GM12878 (cell line): ENCODE measurements around the gene SLC38A5. TPM values are rescaled to one million over a fixed set of nuclear protein-coding genes. Genes with fewer than 3 reads are reported as not detected.

Source experiments
- ATAC-seq: fragments of 200-7000 bp; cut with Tn5 transposase; 3 replicates; pipeline ENCODE4 v1.9.1; 2020; ENCODE audit warnings: mild to moderate bottlenecking, moderate library complexity
- BruUV-seq: library from RNA; stranded (reverse); fragments of 400-500 nt; replicated peaks from 2 replicates; lab custom pipeline; 2021; lab: Mats Ljungman, UMichigan
- CTCF ChIA-PET: fragments of 300-600 bp; sonication (Branson Sonifier 250); formaldehyde crosslinking; extraction: SDS; loops from one replicate; lab custom pipeline; 2021; ENCODE audit warnings: inconsistent platforms; lab: Yijun Ruan, JAX
- POLR2A ChIA-PET: fragments of 350-600 bp; formaldehyde crosslinking; extraction: SDS; loops from one replicate; lab custom pipeline; 2021; ENCODE audit warnings: inconsistent platforms; lab: Charles Lee
- RAD21 ChIA-PET: fragments of 300-600 bp; sonication (Branson Sonifier 250); formaldehyde crosslinking; loops from one replicate; lab custom pipeline; 2023; ENCODE audit warnings: antibody characterized with exemption; ENCODE audit not compliant: unreplicated experiment; lab: Charles Lee
- SMC1A ChIA-PET: fragments of 300-600 bp; sonication (Branson Sonifier 250); formaldehyde crosslinking; loops from one replicate; lab custom pipeline; 2023; ENCODE audit not compliant: unreplicated experiment, uncharacterized antibody; lab: Charles Lee
- DNase-seq: peaks from one replicate; pipeline ENCODE4 v3.0.0-alpha.2; 2011; ENCODE audit warnings: low read depth, low spot score
- FAIRE-seq: peaks from 3 replicates; lab custom pipeline; 2011; peaks lifted over from hg19 to GRCh38; lab: Jason Lieb, UNC
- H2AFZ ChIP-seq: 2 replicates; pipeline ENCODE4 v1.6.0; 2011; ENCODE audit warnings: low read depth, low read length, control low read depth; ENCODE audit not compliant: control insufficient read depth
- H3K27ac ChIP-seq: 2 replicates; pipeline ENCODE4 v1.5.1; 2011; ENCODE audit warnings: control low read depth; ENCODE audit not compliant: control insufficient read depth, insufficient read depth
- H3K27me3 ChIP-seq, 2 experiments: replicated peaks in 1 of 2; 2 replicates each; pipeline versions ENCODE4 v1.6.0 to v1.6.1; 2011; ENCODE audit warnings: low read length in 1 of 2; ENCODE audit not compliant: control insufficient read depth in 2 of 2, insufficient read depth in 2 of 2
- H3K36me3 ChIP-seq, 2 experiments: 2 replicates each; pipeline ENCODE4 v1.5.1; 2011; ENCODE audit warnings: low read length in 1 of 2; ENCODE audit not compliant: control insufficient read depth in 2 of 2, insufficient read depth in 2 of 2
- H3K4me1 ChIP-seq: 2 replicates; pipeline ENCODE4 v1.6.1; 2011; ENCODE audit warnings: mild to moderate bottlenecking, low read length, moderate library complexity, mixed read lengths; ENCODE audit not compliant: control insufficient read depth, insufficient read depth
- H3K4me2 ChIP-seq: 2 replicates; pipeline ENCODE4 v1.6.0; 2011; ENCODE audit warnings: control low read depth; ENCODE audit not compliant: control insufficient read depth, insufficient read depth
- H3K4me3 ChIP-seq: fragments of 200-600 bp; sonication (generic); 2 replicates; pipeline ENCODE4 v1.5.1; 2016
- H3K79me2 ChIP-seq: 2 replicates; pipeline ENCODE4 v1.6.0; 2011; ENCODE audit warnings: low read length; ENCODE audit not compliant: control insufficient read depth, insufficient read depth
- H3K9ac ChIP-seq: 2 replicates; pipeline ENCODE4 v1.8.0; 2011; ENCODE audit warnings: low read length, control low read depth, mixed read lengths; ENCODE audit not compliant: control insufficient read depth, insufficient read depth
- H3K9me3 ChIP-seq: replicated peaks from 3 replicates; pipeline ENCODE4 v1.5.1; 2011; ENCODE audit warnings: mild to moderate bottlenecking, low read length; ENCODE audit not compliant: control insufficient read depth, insufficient read depth
- H4K20me1 ChIP-seq: 2 replicates; pipeline ENCODE4 v1.6.0; 2011; ENCODE audit not compliant: control insufficient read depth, insufficient read depth
- BCL11A ChIP-seq: IDR thresholded peaks from 2 replicates; pipeline ENCODE4 v1.6.1; 2011; ENCODE audit warnings: low read depth, low read length
- BMI1 ChIP-seq: fragments of 450-650 bp; IDR thresholded peaks from 2 replicates; pipeline ENCODE4 v1.6.1; 2016; ENCODE audit warnings: mild to moderate bottlenecking, moderate library complexity, borderline replicate concordance
- BRCA1 ChIP-seq: IDR thresholded peaks from 2 replicates; pipeline ENCODE4 v1.6.1; 2011; ENCODE audit warnings: low read depth, low read length, improper control_type of control experiment
- CEBPB ChIP-seq, 2 experiments: fragments of 150-350 bp in 1 of 2; IDR thresholded peaks; 2 replicates each; pipeline ENCODE4 v1.6.1; 2012 to 2014; ENCODE audit warnings: low read depth in 2 of 2, low read length in 2 of 2, borderline replicate concordance in 1 of 2, inconsistent platforms in 1 of 2
- CTCF ChIP-seq, 3 experiments: IDR thresholded peaks in 2 of 3; conservative IDR thresholded peaks in 1 of 3; 2 replicates each; pipeline ENCODE4 v1.5.1; 2011; ENCODE audit warnings: low read depth in 3 of 3, low read length in 3 of 3, mild to moderate bottlenecking in 3 of 3, control low read depth in 2 of 3, moderate library complexity in 2 of 3, inconsistent platforms in 1 of 3, mixed read lengths in 1 of 3; ENCODE audit not compliant: control insufficient read depth in 2 of 3, insufficient read depth in 1 of 3; ENCODE audit errors: extremely low read depth in 1 of 3
- HDGF ChIP-seq: fragments of 450-650 bp; IDR thresholded peaks from 2 replicates; pipeline ENCODE4 v1.6.1; 2016; ENCODE audit warnings: antibody characterized with exemption
- IRF3 ChIP-seq: fragments of 450-650 bp; IDR thresholded peaks from 2 replicates; pipeline ENCODE4 v1.6.1; 2014; ENCODE audit warnings: mild to moderate bottlenecking
- IRF4 ChIP-seq: IDR thresholded peaks from 2 replicates; pipeline ENCODE4 v1.6.1; 2011; ENCODE audit warnings: low read depth, low read length
- PKNOX1 ChIP-seq: fragments of 450-650 bp; IDR thresholded peaks from 2 replicates; pipeline ENCODE4 v1.6.1; 2016; ENCODE audit warnings: mild to moderate bottlenecking
- POLR2A ChIP-seq: IDR thresholded peaks from 2 replicates; pipeline ENCODE4 v1.6.1; 2011; ENCODE audit warnings: low read depth, mild to moderate bottlenecking, low read length
- RAD21 ChIP-seq: IDR thresholded peaks from 2 replicates; pipeline ENCODE4 v1.6.1; 2011; ENCODE audit warnings: mild to moderate bottlenecking, low read depth, low read length, moderate library complexity; ENCODE audit not compliant: insufficient read depth
- TCF7 ChIP-seq: IDR thresholded peaks from 2 replicates; pipeline ENCODE4 v1.6.1; 2014; ENCODE audit warnings: antibody characterized with exemption, borderline replicate concordance
- ZBTB11 ChIP-seq: fragments of 450-650 bp; formaldehyde crosslinking; IDR thresholded peaks from 2 replicates; pipeline ENCODE4 v1.5.0; 2022; ENCODE audit warnings: mild to moderate bottlenecking, missing genetic modification characterization
- WGBS: methylation state at CpG from one replicate; pipeline ENCODE4 v1.1.6; 2016; ENCODE audit warnings: low lambda C conversion rate; ENCODE audit not compliant: insufficient replicate concordance, insufficient coverage; ENCODE audit errors: missing lambda C conversion rate; 5-methylcytosine and 5-hydroxymethylcytosine counted together
- in situ Hi-C: fragments of 300-500 bp; cut with MboI; formaldehyde crosslinking; loops from 9 replicates; pipeline ENCODE4 v1.14.3; 2018; ENCODE audit warnings: mixed read lengths
- intact Hi-C: fragments of 100-400 bp; cut with micrococcal nuclease; formaldehyde crosslinking; loops from one replicate; pipeline ENCODE4 v1.14.2; 2022; ENCODE audit not compliant: unreplicated experiment
- polyA plus RNA-seq, 11 experiments: library from polyadenylated mRNA; depleted of rRNA in 4 of 11; unstranded in 6 of 11; stranded (reverse) in 5 of 11; fragments of >200 nt; fragmentation: Nextera tagmentation in 4 of 11; fragmentation: Illumina TruSeq in 1 of 11; extraction: Ambion mirVana in 4 of 11; extraction: Trizol in 1 of 11; gene quantifications; 1 replicate in 1 of 11; 2 replicates in 10 of 11; pipeline versions ENCODE4 v1.2.1 to v1.2.3, GENCODE V29; 2011 to 2016; ENCODE audit warnings: inconsistent platforms in 2 of 11, missing spikeins in 2 of 11, low read depth in 1 of 11
- total RNA-seq, 4 experiments: library from RNA; depleted of rRNA in 3 of 4; stranded (reverse); fragments of >200 nt in 3 of 4; fragmentation: Illumina TruSeq in 1 of 4; extraction: Trizol in 1 of 4; gene quantifications; 2 replicates each; pipeline versions ENCODE4 v1.2.1 to v1.2.3, GENCODE V29; 2013 to 2021

Gene SLC38A5
- total and polyA plus RNA-seq, 10 of the 15 experiments (the other 5 are each of a cell fraction or from before 2014, with no cell fraction given): 4.2 to 108 (median 70.6) TPM

- TF ChIP-seq ZBTB11 (CRISPR knock-in tag) (no peak), BCL11A (no peak), CEBPB (IDR thresholded peaks at IDR 0.05; ENCODE audit: borderline replicate concordance in 1 of 2, low read depth in 2 of 2, low read length in 2 of 2) (no peak), TCF7 (no peak)
- TF ChIP-seq, all 136 proteins: peak for 0
These were observed 716 bp upstream of the SLC38A5 start (continued) for GRCh38 chrX:48470833-48471118.

- WGBS: 19% methylated on average over 23 of the region's 23 CpGs
- no peaks in the 10 kb centered on the region for H3K27me3 ChIP-seq
- H4K20me1 ChIP-seq: no peaks in the 10 kb centered on the region
- SMC1A ChIA-PET: interaction anchor here (0.6 to 2.1 kb wide), 2 partner anchors 44 to 386 kb away, joined by 3 to 6 read pairs; no protein-coding TSS in a partner anchor
- peak overlapping the region; percentile 71 for H3K4me2 ChIP-seq
- no peaks in the 10 kb centered on the region for H3K9me3 ChIP-seq
- CTCF ChIA-PET: interaction anchor here (0.6 to 1.6 kb wide), 5 partner anchors 110 to 722 kb away, joined by 3 to 7 read pairs (median 4); no protein-coding TSS in a partner anchor
- peak overlapping the region; percentile 83 for H3K27ac ChIP-seq
- H2AFZ ChIP-seq: peak overlapping the region; percentile 59
- peaks cover 6% of the 10 kb centered on the region for H3K4me1 ChIP-seq
- FAIRE-seq (no peak), ATAC-seq (peak; percentile 58), DNase-seq (no peak)
- in situ Hi-C loops: no loop called here
- no peaks in the 10 kb centered on the region; a peak in 1 of 4 replicates for H3K36me3 ChIP-seq
- H3K4me3 ChIP-seq: peak overlapping the region; percentile 76
- BruUV-seq: no TSS peak
- RAD21 ChIA-PET: interaction anchor here (0.7 to 1.0 kb wide), 2 partner anchors 39 to 102 kb away, joined by 3 to 4 read pairs; partner anchors contain the start of gene PORCN
- POLR2A ChIA-PET: interaction anchor here (0.6 to 1.1 kb wide), 5 partner anchors 14 to 430 kb away, joined by 3 to 5 read pairs (median 3); partner anchors contain the start of gene TBC1D25
- intact Hi-C loops: loop anchor here (10.0 kb wide), 1 partner anchor 384 kb away; no protein-coding TSS in a partner anchor
- peak; percentile 39; the same call in 1 of the 2 replicates for TF ChIP-seq RAD21
- TF ChIP-seq BMI1: no peak
- peak; percentile 35 to 46 (median 45); a peak in 4 of 6 replicates for TF ChIP-seq CTCF (IDR thresholded peaks at IDR 0.05 in 2 of 3, conservative IDR thresholded peaks at IDR 0.05 in 1 of 3; ENCODE audit: control insufficient read depth in 2 of 3, extremely low read depth in 1 of 3, insufficient read depth in 1 of 3, low read depth in 3 of 3, low read length in 3 of 3)
- TF ChIP-seq IRF3: no peak
- TF ChIP-seq IRF4: no peak
- peak; percentile 83 for TF ChIP-seq PKNOX1
- no peak; the same call in 1 of the 2 replicates for TF ChIP-seq HDGF
- peak; percentile 2 for TF ChIP-seq POLR2A
- no peak for TF ChIP-seq BRCA1
- peak overlapping the region; percentile 91 for H3K9ac ChIP-seq
- peaks cover 23% of the 10 kb centered on the region for H3K79me2 ChIP-seq
These were observed 1.1 kb downstream of the SLC38A5 start for GRCh38 chrX:48468693-48469691.
